HEK293 (cell line): Measurements from ENCODE around the gene ROBO1.

Experiments used
- CTCF ChIA-PET: fragments of 350-600 bp; formaldehyde crosslinking; extraction: SDS; loops from one replicate; lab custom pipeline; 2021; ENCODE audit warnings: antibody characterized with exemption; lab: Yijun Ruan, JAX
- POLR2A ChIA-PET: fragments of 300-600 bp; formaldehyde crosslinking; extraction: SDS; loops from one replicate; lab custom pipeline; 2020; ENCODE audit warnings: antibody characterized with exemption, inconsistent platforms; lab: Yijun Ruan, JAX
- H3K27ac ChIP-seq: fragments of 200-500 bp; sonication (Bioruptor generic); 2 replicates; pipeline ENCODE4 v1.5.1; 2014; ENCODE audit warnings: low read depth, low read length, control low read depth, inconsistent platforms; ENCODE audit errors: extremely low read depth
- H3K36me3 ChIP-seq, 2 experiments: fragments of 200-500 bp in 1 of 2; sonication (Bioruptor generic) in 1 of 2; 1 replicate in 1 of 2; 2 replicates in 1 of 2; pipeline ENCODE4 v1.5.1; 2014 to 2017; ENCODE audit warnings: inconsistent platforms in 2 of 2, low read length in 2 of 2; ENCODE audit not compliant: control insufficient read depth in 2 of 2, insufficient read depth in 1 of 2
- H3K4me1 ChIP-seq: fragments of 200-500 bp; sonication (Bioruptor generic); 2 replicates; pipeline ENCODE4 v1.5.1; 2014; ENCODE audit warnings: mild to moderate bottlenecking, low read length, inconsistent platforms; ENCODE audit not compliant: control insufficient read depth, insufficient read depth
- H3K4me3 ChIP-seq: 2 replicates; pipeline ENCODE4 v1.5.1; 2011; ENCODE audit warnings: low read depth, mild to moderate bottlenecking, control low read depth, low read length, moderate library complexity
- H3K9me3 ChIP-seq: fragments of 200-500 bp; sonication (Bioruptor generic); 2 replicates; pipeline ENCODE4 v1.5.1; 2014; ENCODE audit warnings: low read depth, low read length, inconsistent platforms; ENCODE audit not compliant: control insufficient read depth, insufficient read depth
- HOXC10 ChIP-seq: sonication (generic); formaldehyde crosslinking; IDR thresholded peaks from 2 replicates; pipeline ENCODE4 v1.8.1; 2023; ENCODE audit warnings: mild to moderate bottlenecking, missing genetic modification reagents
- MEIS1 ChIP-seq: sonication (generic); formaldehyde crosslinking; IDR thresholded peaks from 2 replicates; pipeline ENCODE4 v1.8.1; 2022; ENCODE audit warnings: missing genetic modification reagents, mild to moderate bottlenecking, borderline replicate concordance
- REST ChIP-seq: fragments of 450-650 bp; formaldehyde crosslinking; IDR thresholded peaks from 2 replicates; pipeline ENCODE4 v1.5.1; 2016; ENCODE audit warnings: missing biosample characterization, missing genetic modification characterization
- SETDB1 ChIP-seq: IDR thresholded peaks from one replicate; pipeline ENCODE4 v1.6.1; 2017; ENCODE audit warnings: mild to moderate bottlenecking, low read length, moderate library complexity, mixed read lengths; ENCODE audit not compliant: insufficient read length
- SP3 ChIP-seq: fragments of 450-650 bp; formaldehyde crosslinking; IDR thresholded peaks from 2 replicates; pipeline ENCODE4 v1.5.1; 2016; ENCODE audit warnings: missing biosample characterization, missing genetic modification characterization
- ZBTB1 ChIP-seq: fragments of 450-650 bp; formaldehyde crosslinking; IDR thresholded peaks from 2 replicates; pipeline ENCODE4 v1.5.1; 2016; ENCODE audit warnings: missing biosample characterization, missing genetic modification characterization
- ZNF114 ChIP-seq: fragments of 450-650 bp; formaldehyde crosslinking; IDR thresholded peaks from 2 replicates; pipeline ENCODE4 v1.5.0; 2017; ENCODE audit warnings: missing biosample characterization, missing genetic modification characterization
- ZNF174 ChIP-seq: fragments of 450-650 bp; formaldehyde crosslinking; IDR thresholded peaks from 2 replicates; pipeline ENCODE4 v1.5.0; 2017; ENCODE audit warnings: missing biosample characterization, mild to moderate bottlenecking, missing genetic modification characterization
- ZNF211 ChIP-seq: fragments of 450-650 bp; formaldehyde crosslinking; IDR thresholded peaks from 2 replicates; pipeline ENCODE4 v1.5.1; 2016; ENCODE audit warnings: low read depth, missing biosample characterization, missing genetic modification characterization
- ZNF221 ChIP-seq: fragments of 450-650 bp; formaldehyde crosslinking; IDR thresholded peaks from 2 replicates; pipeline ENCODE4 v1.5.1; 2017; ENCODE audit warnings: missing biosample characterization, missing genetic modification characterization, borderline replicate concordance
- ZNF354C ChIP-seq: fragments of 450-650 bp; formaldehyde crosslinking; IDR thresholded peaks from 2 replicates; pipeline ENCODE4 v1.5.1; 2016; ENCODE audit warnings: missing biosample characterization, missing genetic modification characterization, low read depth, borderline replicate concordance
- ZNF366 ChIP-seq: fragments of 450-650 bp; formaldehyde crosslinking; conservative IDR thresholded peaks from 2 replicates; pipeline ENCODE4 v1.5.1; 2016; ENCODE audit warnings: missing biosample characterization, missing genetic modification characterization
- ZNF76 ChIP-seq: fragments of 450-650 bp; formaldehyde crosslinking; IDR thresholded peaks from 2 replicates; pipeline ENCODE4; 2016; ENCODE audit warnings: low read depth, missing biosample characterization, missing genetic modification characterization, borderline replicate concordance
- ZNF791 ChIP-seq: fragments of 450-650 bp; formaldehyde crosslinking; IDR thresholded peaks from 2 replicates; pipeline ENCODE4 v1.5.1; 2016; ENCODE audit warnings: missing biosample characterization, missing genetic modification characterization
- TF ChIP-seq, protein P1 (sequence below): fragments of 450-650 bp; formaldehyde crosslinking; conservative IDR thresholded peaks from 2 replicates; pipeline ENCODE4 v1.5.1; 2016; ENCODE audit warnings: low read depth, missing biosample characterization, missing genetic modification characterization
- TF ChIP-seq, protein P2 (sequence below): fragments of 450-650 bp; formaldehyde crosslinking; IDR thresholded peaks from 2 replicates; pipeline ENCODE4 v1.5.1; 2017; ENCODE audit warnings: missing biosample characterization, missing genetic modification characterization
- TF ChIP-seq, protein P3 (sequence below): sonication (generic); formaldehyde crosslinking; IDR thresholded peaks from 2 replicates; pipeline ENCODE4 v1.8.1; 2022; ENCODE audit warnings: mild to moderate bottlenecking, moderate library complexity, missing genetic modification reagents

Gene ROBO1

GRCh38 chr3:79111375-79112052, 656.3 kb downstream of the ROBO1 start:
- CTCF ChIA-PET = no interaction called here
- Histone ChIP-seq H3K4me1 (no peaks in the 10 kb centered on the region), H3K27ac (no peak overlapping the region), H3K9me3 (no peaks in the 10 kb centered on the region), H3K36me3 (no peaks in the 10 kb centered on the region), H3K4me3 (no peak overlapping the region)
- POLR2A ChIA-PET = no interaction called here
- no peak for TF ChIP-seq ZNF354C
- TF ChIP-seq, protein P1, sequence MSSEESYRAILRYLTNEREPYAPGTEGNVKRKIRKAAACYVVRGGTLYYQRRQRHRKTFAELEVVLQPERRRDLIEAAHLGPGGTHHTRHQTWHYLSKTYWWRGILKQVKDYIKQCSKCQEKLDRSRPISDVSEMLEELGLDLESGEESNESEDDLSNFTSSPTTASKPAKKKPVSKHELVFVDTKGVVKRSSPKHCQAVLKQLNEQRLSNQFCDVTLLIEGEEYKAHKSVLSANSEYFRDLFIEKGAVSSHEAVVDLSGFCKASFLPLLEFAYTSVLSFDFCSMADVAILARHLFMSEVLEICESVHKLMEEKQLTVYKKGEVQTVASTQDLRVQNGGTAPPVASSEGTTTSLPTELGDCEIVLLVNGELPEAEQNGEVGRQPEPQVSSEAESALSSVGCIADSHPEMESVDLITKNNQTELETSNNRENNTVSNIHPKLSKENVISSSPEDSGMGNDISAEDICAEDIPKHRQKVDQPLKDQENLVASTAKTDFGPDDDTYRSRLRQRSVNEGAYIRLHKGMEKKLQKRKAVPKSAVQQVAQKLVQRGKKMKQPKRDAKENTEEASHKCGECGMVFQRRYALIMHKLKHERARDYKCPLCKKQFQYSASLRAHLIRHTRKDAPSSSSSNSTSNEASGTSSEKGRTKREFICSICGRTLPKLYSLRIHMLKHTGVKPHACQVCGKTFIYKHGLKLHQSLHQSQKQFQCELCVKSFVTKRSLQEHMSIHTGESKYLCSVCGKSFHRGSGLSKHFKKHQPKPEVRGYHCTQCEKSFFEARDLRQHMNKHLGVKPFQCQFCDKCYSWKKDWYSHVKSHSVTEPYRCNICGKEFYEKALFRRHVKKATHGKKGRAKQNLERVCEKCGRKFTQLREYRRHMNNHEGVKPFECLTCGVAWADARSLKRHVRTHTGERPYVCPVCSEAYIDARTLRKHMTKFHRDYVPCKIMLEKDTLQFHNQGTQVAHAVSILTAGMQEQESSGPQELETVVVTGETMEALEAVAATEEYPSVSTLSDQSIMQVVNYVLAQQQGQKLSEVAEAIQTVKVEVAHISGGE (tag by site-specific recombination) = no peak
- no peak for TF ChIP-seq ZNF114
- TF ChIP-seq, protein P2, sequence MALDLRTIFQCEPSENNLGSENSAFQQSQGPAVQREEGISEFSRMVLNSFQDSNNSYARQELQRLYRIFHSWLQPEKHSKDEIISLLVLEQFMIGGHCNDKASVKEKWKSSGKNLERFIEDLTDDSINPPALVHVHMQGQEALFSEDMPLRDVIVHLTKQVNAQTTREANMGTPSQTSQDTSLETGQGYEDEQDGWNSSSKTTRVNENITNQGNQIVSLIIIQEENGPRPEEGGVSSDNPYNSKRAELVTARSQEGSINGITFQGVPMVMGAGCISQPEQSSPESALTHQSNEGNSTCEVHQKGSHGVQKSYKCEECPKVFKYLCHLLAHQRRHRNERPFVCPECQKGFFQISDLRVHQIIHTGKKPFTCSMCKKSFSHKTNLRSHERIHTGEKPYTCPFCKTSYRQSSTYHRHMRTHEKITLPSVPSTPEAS (tag by site-specific recombination) = no peak
- TF ChIP-seq, protein P3, sequence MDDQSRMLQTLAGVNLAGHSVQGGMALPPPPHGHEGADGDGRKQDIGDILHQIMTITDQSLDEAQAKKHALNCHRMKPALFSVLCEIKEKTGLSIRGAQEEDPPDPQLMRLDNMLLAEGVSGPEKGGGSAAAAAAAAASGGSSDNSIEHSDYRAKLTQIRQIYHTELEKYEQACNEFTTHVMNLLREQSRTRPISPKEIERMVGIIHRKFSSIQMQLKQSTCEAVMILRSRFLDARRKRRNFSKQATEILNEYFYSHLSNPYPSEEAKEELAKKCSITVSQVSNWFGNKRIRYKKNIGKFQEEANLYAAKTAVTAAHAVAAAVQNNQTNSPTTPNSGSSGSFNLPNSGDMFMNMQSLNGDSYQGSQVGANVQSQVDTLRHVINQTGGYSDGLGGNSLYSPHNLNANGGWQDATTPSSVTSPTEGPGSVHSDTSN (CRISPR knock-in tag) = no peak
- TF ChIP-seq ZNF366 (tag by site-specific recombination) = no peak
- no peak for TF ChIP-seq REST (tag by site-specific recombination)
- TF ChIP-seq ZNF221 (tag by site-specific recombination) = no peak
- TF ChIP-seq ZNF174 (tag by site-specific recombination) = no peak
- TF ChIP-seq HOXC10 = no peak
- TF ChIP-seq MEIS1 (CRISPR knock-in tag) = no peak
- TF ChIP-seq ZBTB1 (tag by site-specific recombination) = no peak
- TF ChIP-seq SETDB1 = no peak
- no peak for TF ChIP-seq SP3 (tag by site-specific recombination)
- no peak for TF ChIP-seq ZNF791 (tag by site-specific recombination)
- no peak for TF ChIP-seq ZNF211 (tag by site-specific recombination)
- TF ChIP-seq ZNF76 = no peak
